A549 (cell line): ENCODE data around the gene PHF20. TPM values are rescaled to one million over a fixed set of nuclear protein-coding genes. Genes with fewer than 3 reads are reported as not detected.
"Not testable (repeated sequence)": the region's sequence is repeated elsewhere in the genome, so short reads cannot be mapped to it uniquely, and the experiment has no call there.

Source experiments
- ATAC-seq, 2 experiments: fragments of 200-7000 bp in 1 of 2; fragments of >200 bp in 1 of 2; cut with Nextera tagmentation in 1 of 2; cut with Tn5 transposase in 1 of 2; 3 replicates each; pipeline versions ENCODE4 v1.8.0 to v1.9.1; 2018 to 2020; ENCODE audit warnings: mild to moderate bottlenecking in 1 of 2, moderate library complexity in 1 of 2
- CTCF ChIA-PET: fragments of 300-600 bp; sonication (Branson Sonifier 250); formaldehyde crosslinking; extraction: SDS; loops from one replicate; lab custom pipeline; 2021; ENCODE audit warnings: antibody characterized with exemption, inconsistent platforms; lab: Yijun Ruan, JAX
- POLR2A ChIA-PET: fragments of 350-600 bp; formaldehyde crosslinking; extraction: SDS; loops from one replicate; lab custom pipeline; 2021; ENCODE audit warnings: antibody characterized with exemption, inconsistent platforms; lab: Yijun Ruan, JAX
- DNase-seq, 2 experiments: peaks; one replicate each; pipeline versions ENCODE4 v3.0.0 to v3.0.0-alpha.2; 2011 to 2016; ENCODE audit warnings: low read depth in 1 of 2, low spot score in 1 of 2
- FAIRE-seq: peaks from 2 replicates; lab custom pipeline; 2011; peaks lifted over from hg19 to GRCh38; lab: Jason Lieb, UNC
- H3K27ac ChIP-seq, 2 experiments: fragments of >200 bp; sonication (Bioruptor Twin); formaldehyde crosslinking; 3 replicates each; pipeline ENCODE4 v1.5.1; 2016 to 2017
- H3K4me1 ChIP-seq: fragments of >200 bp; sonication (Bioruptor Twin); formaldehyde crosslinking; 3 replicates; pipeline ENCODE4 v1.6.1; 2016
- H3K4me2 ChIP-seq: fragments of >200 bp; sonication (Bioruptor Twin); formaldehyde crosslinking; 3 replicates; pipeline ENCODE4 v1.6.1; 2016
- H3K4me3 ChIP-seq: fragments of >200 bp; sonication (Bioruptor Twin); formaldehyde crosslinking; 3 replicates; pipeline ENCODE4 v1.5.1; 2016
- H3K9me3 ChIP-seq: fragments of >200 bp; sonication (Bioruptor Twin); formaldehyde crosslinking; 3 replicates; pipeline ENCODE4 v1.6.1; 2016
- CEBPB ChIP-seq, 2 experiments: fragments of >200 bp in 1 of 2; sonication (Bioruptor Twin) in 1 of 2; formaldehyde crosslinking in 1 of 2; IDR thresholded peaks; 2 replicates each; pipeline ENCODE4 v1.6.1; 2012 to 2016
- CHD4 ChIP-seq: fragments of 200-600 bp; sonication (generic); IDR thresholded peaks from 2 replicates; pipeline ENCODE4 v1.6.1; 2016; ENCODE audit warnings: antibody characterized with exemption, mild to moderate bottlenecking, borderline replicate concordance
- EHMT2 ChIP-seq: fragments of 200-600 bp; sonication (generic); IDR thresholded peaks from 2 replicates; pipeline ENCODE4 v1.6.1; 2016; ENCODE audit warnings: antibody characterized with exemption, low read depth, mild to moderate bottlenecking, moderate library complexity
- EP300 ChIP-seq, 2 experiments: fragments of >200 bp; sonication (Bioruptor Twin); formaldehyde crosslinking; IDR thresholded peaks; 2 replicates in 1 of 2; 3 replicates in 1 of 2; pipeline ENCODE4 v1.6.1; 2016 to 2017
- ESRRA ChIP-seq: fragments of 150-350 bp; IDR thresholded peaks from 2 replicates; pipeline ENCODE4 v1.6.1; 2014; ENCODE audit warnings: mild to moderate bottlenecking, low read length, borderline replicate concordance
- FOSB ChIP-seq: fragments of 250-450 bp; sonication (Bioruptor Pico); IDR thresholded peaks from 2 replicates; pipeline ENCODE4 v1.5.0; 2020; ENCODE audit warnings: mild to moderate bottlenecking, moderate library complexity
- HDAC2 ChIP-seq: fragments of 200-600 bp; sonication (generic); IDR thresholded peaks from 2 replicates; pipeline ENCODE4 v1.6.1; 2016
- HEYL ChIP-seq: fragments of 250-450 bp; sonication (Bioruptor Pico); IDR thresholded peaks from 2 replicates; pipeline ENCODE4 v1.8.0; 2021; ENCODE audit warnings: mild to moderate bottlenecking, moderate library complexity
- KDM5A ChIP-seq: fragments of 200-600 bp; sonication (generic); IDR thresholded peaks from 2 replicates; pipeline ENCODE4 v1.6.1; 2016; ENCODE audit warnings: antibody characterized with exemption, mild to moderate bottlenecking
- NR3C1 ChIP-seq: fragments of >200 bp; sonication (Bioruptor Twin); formaldehyde crosslinking; IDR thresholded peaks from 3 replicates; pipeline ENCODE4 v1.6.1; 2017
- PHF8 ChIP-seq: fragments of 200-600 bp; sonication (generic); IDR thresholded peaks from 2 replicates; pipeline ENCODE4 v1.6.1; 2016; ENCODE audit warnings: low read depth, mild to moderate bottlenecking, antibody characterized with exemption, moderate library complexity, borderline replicate concordance
- RAD21 ChIP-seq, 2 experiments: fragments of >200 bp in 1 of 2; sonication (Bioruptor Twin) in 1 of 2; formaldehyde crosslinking in 1 of 2; IDR thresholded peaks in 1 of 2; conservative IDR thresholded peaks in 1 of 2; 2 replicates in 1 of 2; 3 replicates in 1 of 2; pipeline ENCODE4 v1.6.1; 2012 to 2018; ENCODE audit warnings: inconsistent platforms in 1 of 2
- RCOR1 ChIP-seq: fragments of 150-350 bp; IDR thresholded peaks from 2 replicates; pipeline ENCODE4 v1.6.1; 2014; ENCODE audit warnings: antibody characterized with exemption, low read length, low read depth
- RFX5 ChIP-seq: fragments of 450-650 bp; IDR thresholded peaks from 2 replicates; pipeline ENCODE4 v1.7.1; 2014; ENCODE audit warnings: antibody characterized with exemption, mild to moderate bottlenecking, moderate library complexity
- SREBF2 ChIP-seq: fragments of 450-650 bp; IDR thresholded peaks from 2 replicates; pipeline ENCODE4 v1.6.1; 2014; ENCODE audit warnings: mild to moderate bottlenecking, moderate library complexity
- ZFP36 ChIP-seq: fragments of 450-650 bp; IDR thresholded peaks from 2 replicates; pipeline ENCODE4 v1.6.1; 2014; ENCODE audit warnings: borderline replicate concordance; ENCODE audit not compliant: partially characterized antibody
- ZSCAN20 ChIP-seq: fragments of 250-450 bp; sonication (Bioruptor Pico); IDR thresholded peaks from 2 replicates; pipeline ENCODE4 v1.8.0; 2022; ENCODE audit warnings: mild to moderate bottlenecking, moderate library complexity
- WGBS: methylation state at CpG from one replicate; pipeline ENCODE4 v1.1.6; 2017; ENCODE audit errors: missing lambda C conversion rate; 5-methylcytosine and 5-hydroxymethylcytosine counted together
- polyA plus RNA-seq, 4 experiments: library from polyadenylated mRNA; depleted of rRNA in 3 of 4; stranded (reverse); fragments of >200 nt; fragmentation: RNase III in 1 of 4; extraction: RNeasy Plus Mini Kit Qiagen cat#74134 plus additional on column Dnase treatment in 1 of 4; gene quantifications; 2 replicates in 3 of 4; 3 replicates in 1 of 4; pipeline ENCODE4 v1.2.3, GENCODE V29; 2011 to 2017
- TF ChIP-seq, protein P1 (sequence below): fragments of 150-350 bp; IDR thresholded peaks from 2 replicates; pipeline ENCODE4 v1.6.1; 2014; ENCODE audit warnings: low read depth, mild to moderate bottlenecking, low read length
- TF ChIP-seq, protein P2 (sequence below): fragments of 450-650 bp; IDR thresholded peaks from 2 replicates; pipeline ENCODE4 v1.6.1; 2014; ENCODE audit warnings: antibody characterized with exemption

PHF20 gene
- polyA plus RNA-seq, 2 of the 4 experiments (the other 2 are of a cell fraction) = 24.0 to 32.8 TPM

DNA sequence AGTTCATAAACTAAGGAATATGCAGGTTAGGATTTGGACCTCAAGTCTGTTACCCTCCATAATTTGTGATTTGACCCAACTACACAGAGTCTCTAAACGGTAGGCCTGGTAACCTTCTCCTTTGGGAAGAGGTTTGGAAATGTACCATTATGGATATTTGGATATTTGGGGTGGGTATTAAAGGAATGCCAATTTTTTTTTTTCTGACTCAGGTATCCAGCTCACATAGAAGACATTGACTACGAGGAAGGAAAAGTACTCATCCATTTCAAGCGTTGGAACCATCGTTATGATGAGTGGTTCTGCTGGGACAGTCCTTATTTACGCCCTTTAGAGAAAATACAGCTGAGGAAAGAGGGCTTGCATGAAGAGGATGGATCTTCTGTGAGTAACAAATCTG is 70.5 kb downstream of the PHF20 start:
- DNase-seq = no peak
- ChIA-PET CTCF (no interaction called here), POLR2A (no interaction called here)
- H3K9me3 ChIP-seq = peaks cover 11% of the 10 kb centered on the region; the same call in 2 of the 3 replicates
- TF ChIP-seq KDM5A = no peak
- ATAC-seq = no peak
- WGBS = 96% methylated on average over 5 of the region's 5 CpGs
- no peak overlapping the region for H3K4me2 ChIP-seq
- H3K4me1 ChIP-seq = no peaks in the 10 kb centered on the region
- H3K4me3 ChIP-seq = no peak overlapping the region
- no peak for FAIRE-seq
- no peak overlapping the region for H3K27ac ChIP-seq

DNA sequence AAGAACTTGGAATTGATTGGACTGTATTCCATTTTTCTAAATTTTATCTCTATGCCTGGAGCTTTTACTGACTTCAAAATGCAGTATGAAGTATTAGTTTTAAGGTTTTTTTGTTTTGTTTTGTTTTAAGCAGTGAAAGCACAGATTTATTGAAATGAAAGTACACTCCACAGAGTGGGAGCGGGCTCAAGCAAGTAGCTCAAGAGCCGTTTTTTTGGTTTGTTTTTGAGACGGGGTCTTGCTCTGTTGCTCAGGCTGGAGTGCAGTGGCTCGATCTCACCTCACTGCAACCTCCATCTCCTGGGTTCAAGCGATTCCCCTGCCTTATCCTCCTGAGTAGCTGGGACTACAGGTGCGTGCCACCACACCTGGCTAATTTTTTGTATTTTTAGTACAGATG is 72.1 kb downstream of the PHF20 start:
- H3K27ac ChIP-seq, H3K4me2 ChIP-seq, H3K4me1 ChIP-seq, DNase-seq, POLR2A ChIA-PET, FAIRE-seq, ATAC-seq, H3K4me3 ChIP-seq: not testable (repeated sequence)
- peaks cover 11% of the 10 kb centered on the region; the same call in 2 of the 3 replicates for H3K9me3 ChIP-seq
- CTCF ChIA-PET = interaction anchor here (0.6 to 1.8 kb wide), 5 partner anchors 8 to 677 kb away, joined by 3 to 5 read pairs (median 3); no protein-coding TSS in a partner anchor
- 92% methylated on average over 6 of the region's 6 CpGs for WGBS

DNA sequence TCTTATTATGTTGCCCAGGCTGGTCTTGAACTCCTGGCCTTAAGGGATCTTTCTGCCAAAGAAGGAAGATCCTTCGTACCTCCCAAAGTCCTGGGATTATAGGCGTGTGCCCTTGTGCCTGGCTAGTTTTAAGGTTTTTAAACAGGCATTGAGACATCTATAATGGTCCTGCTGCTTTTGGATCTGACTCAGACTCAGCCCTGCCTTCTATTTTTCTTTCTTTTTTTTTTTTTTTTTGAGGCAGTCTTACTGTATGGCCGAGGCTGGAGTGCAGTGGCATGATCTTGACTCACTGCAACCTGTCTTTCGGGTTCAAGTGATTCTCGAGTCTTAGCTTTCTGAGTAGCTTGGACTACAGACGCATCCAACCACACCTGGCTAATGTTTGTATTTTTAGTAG is 73.7 kb downstream of the PHF20 start:
- TF ChIP-seq HDAC2 (no peak), RCOR1 (no peak), CEBPB (IDR thresholded peaks at IDR 0.05) (no peak), EHMT2 (no peak), PHF8 (no peak), KDM5A (no peak), ZFP36 (no peak), RFX5 (no peak), ZSCAN20 (CRISPR knock-in tag) (no peak), EP300 (IDR thresholded peaks at IDR 0.05) (no peak)
- TF ChIP-seq, protein P1, sequence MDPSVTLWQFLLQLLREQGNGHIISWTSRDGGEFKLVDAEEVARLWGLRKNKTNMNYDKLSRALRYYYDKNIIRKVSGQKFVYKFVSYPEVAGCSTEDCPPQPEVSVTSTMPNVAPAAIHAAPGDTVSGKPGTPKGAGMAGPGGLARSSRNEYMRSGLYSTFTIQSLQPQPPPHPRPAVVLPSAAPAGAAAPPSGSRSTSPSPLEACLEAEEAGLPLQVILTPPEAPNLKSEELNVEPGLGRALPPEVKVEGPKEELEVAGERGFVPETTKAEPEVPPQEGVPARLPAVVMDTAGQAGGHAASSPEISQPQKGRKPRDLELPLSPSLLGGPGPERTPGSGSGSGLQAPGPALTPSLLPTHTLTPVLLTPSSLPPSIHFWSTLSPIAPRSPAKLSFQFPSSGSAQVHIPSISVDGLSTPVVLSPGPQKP = no peak
- 93% methylated on average over 6 of the region's 6 CpGs for WGBS
- H3K4me1 ChIP-seq = no peaks in the 10 kb centered on the region
- H3K9me3 ChIP-seq = peaks cover 11% of the 10 kb centered on the region; the same call in 2 of the 3 replicates
- ChIA-PET POLR2A (no interaction called here), CTCF (interaction anchor here (1.8 kb wide), 1 partner anchor 39 kb away, joined by 5 read pairs; no protein-coding TSS in a partner anchor)
- no peak overlapping the region for H3K27ac ChIP-seq
- no peak for DNase-seq
- ATAC-seq = no peak
- no peak overlapping the region for H3K4me3 ChIP-seq
- no peak overlapping the region for H3K4me2 ChIP-seq
- FAIRE-seq = no peak

DNA sequence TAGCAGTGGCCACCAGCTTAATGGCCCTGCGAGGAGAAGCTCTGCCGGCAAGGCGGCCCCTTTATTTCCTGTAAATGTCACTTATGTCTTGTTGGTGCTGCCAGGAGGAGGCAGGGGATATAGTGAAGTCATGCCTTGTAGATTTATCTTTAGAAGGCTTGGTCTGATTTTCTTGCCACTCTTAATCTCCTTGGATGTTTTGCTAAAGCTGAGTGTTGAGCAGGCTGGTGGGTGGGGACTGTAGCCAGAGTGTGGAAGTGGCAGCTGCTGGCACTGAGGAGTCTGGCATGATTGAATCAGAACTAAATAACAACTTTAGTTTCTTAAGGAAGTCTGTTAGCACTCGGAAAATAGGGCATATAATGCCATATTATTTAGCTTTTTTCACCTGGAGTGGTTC is 77.9 kb downstream of the PHF20 start:
- Histone ChIP-seq H3K27ac (0 out of 6 replicates have a peak overlapping the region, but pooled peaks of 1 of the 2 experiments have one; percentile 4), H3K4me3 (no peak overlapping the region), H3K9me3 (no peaks in the 10 kb centered on the region), H3K4me1 (peaks cover 11% of the 10 kb centered on the region), H3K4me2 (no peak overlapping the region)
- FAIRE-seq = no peak
- ChIA-PET CTCF (interaction anchor here (0.9 to 2.7 kb wide), 4 partner anchors 10 to 105 kb away, joined by 3 to 14 read pairs (median 6); partner anchors contain the start of gene SCAND1), POLR2A (interaction anchor here (0.6 kb wide), 1 partner anchor 109 kb away, joined by 4 read pairs; no protein-coding TSS in a partner anchor)
- 85% methylated on average over 4 of the region's 4 CpGs for WGBS
- no peak for TF ChIP-seq NR3C1
- TF ChIP-seq ESRRA = no peak
- TF ChIP-seq HDAC2 = no peak
- TF ChIP-seq KDM5A = no peak
- TF ChIP-seq RAD21 (conservative IDR thresholded peaks at IDR 0.05 in 1 of 2, IDR thresholded peaks at IDR 0.05 in 1 of 2) = no peak
- TF ChIP-seq FOSB (CRISPR knock-in tag) = no peak
- TF ChIP-seq CEBPB (IDR thresholded peaks at IDR 0.05) = no peak
- TF ChIP-seq, protein P2, sequence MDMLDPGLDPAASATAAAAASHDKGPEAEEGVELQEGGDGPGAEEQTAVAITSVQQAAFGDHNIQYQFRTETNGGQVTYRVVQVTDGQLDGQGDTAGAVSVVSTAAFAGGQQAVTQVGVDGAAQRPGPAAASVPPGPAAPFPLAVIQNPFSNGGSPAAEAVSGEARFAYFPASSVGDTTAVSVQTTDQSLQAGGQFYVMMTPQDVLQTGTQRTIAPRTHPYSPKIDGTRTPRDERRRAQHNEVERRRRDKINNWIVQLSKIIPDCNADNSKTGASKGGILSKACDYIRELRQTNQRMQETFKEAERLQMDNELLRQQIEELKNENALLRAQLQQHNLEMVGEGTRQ = no peak
- TF ChIP-seq HEYL (CRISPR knock-in tag) = no peak
- TF ChIP-seq SREBF2 = no peak
- TF ChIP-seq CHD4 = no peak
- DNase-seq = no peak
- ATAC-seq = peak in 1 of 2 experiments; percentile 19; a peak in 1 of 6 replicates

DNA sequence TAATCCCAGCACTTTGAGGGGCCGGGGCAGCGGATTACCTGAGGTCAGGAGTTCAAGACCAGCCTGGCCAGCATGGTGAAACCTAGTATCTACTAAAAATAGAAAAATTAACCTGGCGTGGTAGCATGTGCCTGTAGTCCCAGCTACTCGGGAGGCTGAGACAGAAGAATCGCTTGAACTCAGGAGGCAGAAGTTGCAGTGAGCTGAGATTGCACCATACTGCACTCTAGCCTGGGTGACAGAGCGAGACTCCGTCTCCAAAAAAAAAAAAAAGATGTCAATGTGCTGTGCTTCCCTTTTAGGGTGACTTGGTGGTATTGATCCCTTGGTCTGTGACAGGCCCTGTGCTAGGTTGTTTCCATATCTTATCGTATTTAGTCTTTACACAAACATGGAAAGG is 79.8 kb downstream of the PHF20 start:
- H3K4me2 ChIP-seq, H3K27ac ChIP-seq, POLR2A ChIA-PET, DNase-seq, H3K9me3 ChIP-seq, ATAC-seq, FAIRE-seq, H3K4me3 ChIP-seq: not testable (repeated sequence)
- WGBS = 92% methylated on average over 8 of the region's 8 CpGs
- peaks cover 25% of the 10 kb centered on the region for H3K4me1 ChIP-seq
- CTCF ChIA-PET = interaction anchor here (0.7 to 1.5 kb wide), 4 partner anchors 8 to 378 kb away, joined by 3 to 5 read pairs (median 4); no protein-coding TSS in a partner anchor
